ENCODE measurements around the gene OR6S1. TPM values are rescaled to one million over a fixed set of nuclear protein-coding genes. Genes with fewer than 3 reads are reported as not detected.

The OR6S1 gene
- total RNA-seq, 1 experiment from 2014 or later: not detected

GRCh38 chr14:20679907-20680306, 38.4 kb upstream of the OR6S1 start:
- Mint-ChIP-seq H3K4me1 (ENCODE audit: low read depth, unreplicated experiment) (peaks cover 6% of the 10 kb centered on the region), H3K36me3 (ENCODE audit: insufficient read depth, unreplicated experiment) (no peaks in the 10 kb centered on the region), H3K9me3 (ENCODE audit: unreplicated experiment) (no peaks in the 10 kb centered on the region), H3K4me3 (ENCODE audit: unreplicated experiment) (no peak overlapping the region), H3K27me3 (ENCODE audit: insufficient read depth, unreplicated experiment) (no peaks in the 10 kb centered on the region), H3K27ac (ENCODE audit: unreplicated experiment) (no peak overlapping the region)
- Histone ChIP-seq H3K36me3 (ENCODE audit: control insufficient read depth, insufficient read depth, low read length) (no peaks in the 10 kb centered on the region), H3K4me3 (ENCODE audit: low read depth, low read length) (peak overlapping the region; percentile 61), H3K4me1 (no peaks in the 10 kb centered on the region), H3K27me3 (replicated peaks; ENCODE audit: control insufficient read depth, insufficient read depth, low read length) (no peaks in the 10 kb centered on the region), H3K9me3 (no peaks in the 10 kb centered on the region)
- ChIA-PET CTCF (interaction anchor here (0.6 to 2.3 kb wide), 6 partner anchors 11 to 338 kb away, joined by 3 to 20 read pairs (median 4); no protein-coding TSS in a partner anchor), POLR2A (interaction anchor here (1.5 to 1.8 kb wide), 2 partner anchors 67 to 218 kb away, joined by 3 to 4 read pairs; no protein-coding TSS in a partner anchor)
- DNase-seq: peak; percentile 79 to 83
- no peak for TF ChIP-seq CTCF (IDR thresholded peaks at IDR 0.05; ENCODE audit: insufficient read depth in 1 of 2, low read depth in 1 of 2, low read length in 1 of 2, severe bottlenecking in 1 of 2, unreplicated experiment in 1 of 2)
- BruUV-seq (replicated peaks): no TSS peak
- intact Hi-C loops (cut with micrococcal nuclease; ENCODE audit: unreplicated experiment): loop anchor here (5.0 kb wide), 2 partner anchors 133 to 263 kb away; no protein-coding TSS in a partner anchor

- H3K27ac Mint-ChIP-seq (ENCODE audit: unreplicated experiment): no peak overlapping the region
- peaks cover 6% of the 10 kb centered on the region for H3K4me1 Mint-ChIP-seq (ENCODE audit: low read depth, unreplicated experiment)
- intact Hi-C loops (cut with micrococcal nuclease; ENCODE audit: unreplicated experiment): no loop called here
- no peaks in the 10 kb centered on the region for H3K27me3 Mint-ChIP-seq (ENCODE audit: insufficient read depth, unreplicated experiment)
- Histone ChIP-seq H3K36me3 (ENCODE audit: control insufficient read depth, insufficient read depth, low read length) (no peaks in the 10 kb centered on the region), H3K9me3 (no peaks in the 10 kb centered on the region), H3K4me3 (ENCODE audit: low read depth, low read length) (no peak overlapping the region), H3K27me3 (replicated peaks; ENCODE audit: control insufficient read depth, insufficient read depth, low read length) (no peaks in the 10 kb centered on the region), H3K4me1 (no peaks in the 10 kb centered on the region)
- no peaks in the 10 kb centered on the region for H3K36me3 Mint-ChIP-seq (ENCODE audit: insufficient read depth, unreplicated experiment)
- ChIA-PET CTCF (interaction anchor here (1.0 to 1.1 kb wide), 2 partner anchors 15 to 19 kb away, joined by 3 read pairs; no protein-coding TSS in a partner anchor), POLR2A (no interaction called here)
- H3K9me3 Mint-ChIP-seq (ENCODE audit: unreplicated experiment): no peaks in the 10 kb centered on the region
- no peak for TF ChIP-seq CTCF (IDR thresholded peaks at IDR 0.05; ENCODE audit: insufficient read depth in 1 of 2, low read depth in 1 of 2, low read length in 1 of 2, severe bottlenecking in 1 of 2, unreplicated experiment in 1 of 2)
- no peak for DNase-seq
- no TSS peak for BruUV-seq (replicated peaks)
- no peak overlapping the region for H3K4me3 Mint-ChIP-seq (ENCODE audit: unreplicated experiment)
Measured at GRCh38 chr14:20676072-20676471, 34.6 kb upstream of the OR6S1 start.

- no TSS peak for BruUV-seq (replicated peaks)
- CTCF ChIA-PET: interaction anchor here (1.0 to 1.1 kb wide), 2 partner anchors 16 to 18 kb away, joined by 3 read pairs; no protein-coding TSS in a partner anchor
Measured at GRCh38 chr14:20675669-20676068, 34.2 kb upstream of the OR6S1 start.

More at GRCh38 chr14:20675669-20676068, 34.2 kb upstream of the OR6S1 start:
- Mint-ChIP-seq H3K36me3 (ENCODE audit: insufficient read depth, unreplicated experiment) (no peaks in the 10 kb centered on the region), H3K4me1 (ENCODE audit: low read depth, unreplicated experiment) (peaks cover 4% of the 10 kb centered on the region), H3K27ac (ENCODE audit: unreplicated experiment) (no peak overlapping the region), H3K27me3 (ENCODE audit: insufficient read depth, unreplicated experiment) (no peaks in the 10 kb centered on the region), H3K4me3 (ENCODE audit: unreplicated experiment) (no peak overlapping the region), H3K9me3 (ENCODE audit: unreplicated experiment) (no peaks in the 10 kb centered on the region)
- Histone ChIP-seq H3K9me3 (no peaks in the 10 kb centered on the region), H3K27me3 (replicated peaks; ENCODE audit: control insufficient read depth, insufficient read depth, low read length) (no peaks in the 10 kb centered on the region), H3K4me1 (no peaks in the 10 kb centered on the region), H3K4me3 (ENCODE audit: low read depth, low read length) (no peak overlapping the region), H3K36me3 (ENCODE audit: control insufficient read depth, insufficient read depth, low read length) (no peaks in the 10 kb centered on the region)
- POLR2A ChIA-PET: no interaction called here
- DNase-seq: no peak
- no peak for TF ChIP-seq CTCF (IDR thresholded peaks at IDR 0.05; ENCODE audit: insufficient read depth in 1 of 2, low read depth in 1 of 2, low read length in 1 of 2, severe bottlenecking in 1 of 2, unreplicated experiment in 1 of 2)
- intact Hi-C loops (cut with micrococcal nuclease; ENCODE audit: unreplicated experiment): no loop called here
